Measurements from ENCODE around the gene SPATA2. TPM values are rescaled to one million over a fixed set of nuclear protein-coding genes. Genes with fewer than 3 reads are reported as not detected.
"Not testable (repeated sequence)": the region's sequence is repeated elsewhere in the genome, so short reads cannot be mapped to it uniquely, and the experiment has no call there.

Gene SPATA2
- total and polyA plus RNA-seq, 7 donors = 6.7 to 16.3 (median 8.1) TPM

- Histone ChIP-seq H3K4me1 (peaks cover 5% of the 10 kb centered on the region), H3K36me3 (ENCODE audit: insufficient read depth in 1 of 2, low read depth in 1 of 2) (peaks cover 0 to 89% of the 10 kb centered on the region in 2 donors), H3K27ac (peak overlapping the region; percentile 32), H3K27me3 (ENCODE audit: insufficient read depth in 3 of 3, low read length in 2 of 3) (no peaks in the 10 kb centered on the region), H3K9me3 (no peaks in the 10 kb centered on the region), H3K4me3 (no peak overlapping the region)
- intact Hi-C loops (cut with DNase I) = no loop called here
- 80 to 86% (median 82%) methylated on average over 8 of the region's 8 CpGs for WGBS, 3 donors
- DNase-seq (no peak), ATAC-seq (peak; percentile 23 to 48 (median 38))
- TF ChIP-seq, protein P1, sequence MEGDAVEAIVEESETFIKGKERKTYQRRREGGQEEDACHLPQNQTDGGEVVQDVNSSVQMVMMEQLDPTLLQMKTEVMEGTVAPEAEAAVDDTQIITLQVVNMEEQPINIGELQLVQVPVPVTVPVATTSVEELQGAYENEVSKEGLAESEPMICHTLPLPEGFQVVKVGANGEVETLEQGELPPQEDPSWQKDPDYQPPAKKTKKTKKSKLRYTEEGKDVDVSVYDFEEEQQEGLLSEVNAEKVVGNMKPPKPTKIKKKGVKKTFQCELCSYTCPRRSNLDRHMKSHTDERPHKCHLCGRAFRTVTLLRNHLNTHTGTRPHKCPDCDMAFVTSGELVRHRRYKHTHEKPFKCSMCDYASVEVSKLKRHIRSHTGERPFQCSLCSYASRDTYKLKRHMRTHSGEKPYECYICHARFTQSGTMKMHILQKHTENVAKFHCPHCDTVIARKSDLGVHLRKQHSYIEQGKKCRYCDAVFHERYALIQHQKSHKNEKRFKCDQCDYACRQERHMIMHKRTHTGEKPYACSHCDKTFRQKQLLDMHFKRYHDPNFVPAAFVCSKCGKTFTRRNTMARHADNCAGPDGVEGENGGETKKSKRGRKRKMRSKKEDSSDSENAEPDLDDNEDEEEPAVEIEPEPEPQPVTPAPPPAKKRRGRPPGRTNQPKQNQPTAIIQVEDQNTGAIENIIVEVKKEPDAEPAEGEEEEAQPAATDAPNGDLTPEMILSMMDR (IDR thresholded peaks at IDR 0.05) = no peak
These were observed 49.3 kb downstream of the SPATA2 start for GRCh38 chr20:49866051-49866450.

GRCh38 chr20:49865559-49865958, 49.8 kb downstream of the SPATA2 start:
- intact Hi-C loops (cut with DNase I) = no loop called here
- peak overlapping the region; percentile 32 for H3K27ac ChIP-seq
- no peaks in the 10 kb centered on the region for H3K27me3 ChIP-seq (ENCODE audit: insufficient read depth in 3 of 3, low read length in 2 of 3)
- H3K9me3 ChIP-seq = no peaks in the 10 kb centered on the region
- peaks cover 5% of the 10 kb centered on the region for H3K4me1 ChIP-seq
- DNase-seq (no peak), ATAC-seq (peak; percentile 74 to 85 (median 81))
- TF ChIP-seq, protein P1 (IDR thresholded peaks at IDR 0.05) = no peak
- 74 to 90% (median 80%) methylated on average over 7 of the region's 7 CpGs for WGBS, 3 donors
- H3K4me3 ChIP-seq = no peak overlapping the region
- H3K36me3 ChIP-seq (ENCODE audit: insufficient read depth in 1 of 2, low read depth in 1 of 2) = peaks cover 0 to 91% of the 10 kb centered on the region in 2 donors

DNA sequence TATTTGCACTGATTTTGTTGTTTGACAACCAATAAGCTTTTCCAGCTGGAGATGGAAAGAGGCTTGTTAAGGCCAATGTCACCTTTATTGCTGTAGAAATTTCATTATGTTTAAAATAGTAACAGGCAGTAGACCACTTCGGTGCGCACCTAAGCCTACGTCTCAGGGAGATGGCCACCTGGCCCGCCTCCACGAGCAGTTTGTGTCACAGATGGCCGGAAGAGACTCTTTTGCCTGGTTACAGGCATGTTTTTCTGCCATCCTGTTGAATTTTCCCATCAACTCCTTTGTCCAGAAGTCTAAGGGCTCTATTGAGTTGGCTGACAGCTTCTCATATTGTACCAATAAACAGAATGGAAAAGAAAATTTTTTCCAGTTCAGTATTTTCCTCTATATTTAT, 51.7 kb downstream of the SPATA2 start:
- ATAC-seq = no peak
- no peaks in the 10 kb centered on the region for H3K27me3 ChIP-seq (ENCODE audit: insufficient read depth in 3 of 3, low read length in 2 of 3)
- no peak overlapping the region for H3K4me3 ChIP-seq
- DNase-seq = no peak
- TF ChIP-seq, protein P1 (IDR thresholded peaks at IDR 0.05) = no peak
- intact Hi-C loops (cut with DNase I) = no loop called here
- peaks cover 0 to 91% of the 10 kb centered on the region in 2 donors for H3K36me3 ChIP-seq (ENCODE audit: insufficient read depth in 1 of 2, low read depth in 1 of 2)
- WGBS, 3 donors = 93 to 97% (median 94%) methylated on average over 6 of the region's 6 CpGs
- H3K27ac ChIP-seq = no peak overlapping the region
- no peaks in the 10 kb centered on the region for H3K9me3 ChIP-seq
- peaks cover 5% of the 10 kb centered on the region for H3K4me1 ChIP-seq

- 86 to 92% (median 89%) methylated on average over 6 of the region's 6 CpGs for WGBS, 3 donors
- H3K27ac ChIP-seq = no peak overlapping the region
- H3K4me3 ChIP-seq = no peak overlapping the region
- peaks cover 0 to 90% of the 10 kb centered on the region in 2 donors for H3K36me3 ChIP-seq (ENCODE audit: insufficient read depth in 1 of 2, low read depth in 1 of 2)
- DNase-seq = no peak
- intact Hi-C loops (cut with DNase I) = no loop called here
- no peaks in the 10 kb centered on the region for H3K27me3 ChIP-seq (ENCODE audit: insufficient read depth in 3 of 3, low read length in 2 of 3)
- no peak for ATAC-seq
- H3K4me1 ChIP-seq = peaks cover 12% of the 10 kb centered on the region
- no peaks in the 10 kb centered on the region for H3K9me3 ChIP-seq
- TF ChIP-seq, protein P1 (IDR thresholded peaks at IDR 0.05) = no peak
These were observed 52.6 kb downstream of the SPATA2 start for GRCh38 chr20:49862607-49863200.

GRCh38 chr20:49861232-49861631, 54.1 kb downstream of the SPATA2 start:
- H3K27ac ChIP-seq; H3K9me3 ChIP-seq; intact Hi-C loops (cut with DNase I); H3K27me3 ChIP-seq (ENCODE audit: insufficient read depth in 3 of 3, low read length in 2 of 3); DNase-seq; H3K4me3 ChIP-seq; ATAC-seq: not testable (repeated sequence)
- WGBS, 3 donors = 95 to 99% (median 97%) methylated on average over 3 of the region's 3 CpGs
- peaks cover 12% of the 10 kb centered on the region for H3K4me1 ChIP-seq
- peaks cover 0 to 92% of the 10 kb centered on the region in 2 donors for H3K36me3 ChIP-seq (ENCODE audit: insufficient read depth in 1 of 2, low read depth in 1 of 2)

Data from psoas muscle (tissue), 8 donors.